Fibroblast of gingiva (primary cell): Measurements from ENCODE around the gene ARSB.
"Not testable (repeated sequence)": the region's sequence is repeated elsewhere in the genome, so short reads cannot be mapped to it uniquely, and the experiment has no call there.

Experiments
- DNase-seq: peaks from one replicate; pipeline ENCODE4 v3.0.0-alpha.2; 2011; ENCODE audit warnings: low read depth

The ARSB gene

GRCh38 chr5:78777901-78778300 lies 207.2 kb downstream of the ARSB start:
- DNase-seq, result no peak

GRCh38 chr5:78776637-78777036 lies 208.5 kb downstream of the ARSB start:
- DNase-seq, result no peak

- DNase-seq, result no peak
These were observed 211.5 kb downstream of the ARSB start for GRCh38 chr5:78773655-78774054.

- DNase-seq, result no peak
These were observed 213.6 kb downstream of the ARSB start for GRCh38 chr5:78771260-78772205.

- DNase-seq, result no peak
These were observed 216.2 kb downstream of the ARSB start for GRCh38 chr5:78768781-78769380.

- DNase-seq, result no peak
These were observed 218.7 kb downstream of the ARSB start for GRCh38 chr5:78766412-78766762.

GRCh38 chr5:78765756-78766411 lies 219.2 kb downstream of the ARSB start:
- no peak for DNase-seq

GRCh38 chr5:78765116-78765515 lies 220.0 kb downstream of the ARSB start:
- no peak for DNase-seq

- DNase-seq, result no peak
These were observed 221.4 kb downstream of the ARSB start for GRCh38 chr5:78763659-78764189.

- not testable (repeated sequence) for DNase-seq
These were observed 222.4 kb downstream of the ARSB start for GRCh38 chr5:78762743-78763142.

GRCh38 chr5:78761840-78762239 lies 223.3 kb downstream of the ARSB start:
- DNase-seq, result no peak

- no peak for DNase-seq
These were observed 224.3 kb downstream of the ARSB start for GRCh38 chr5:78760770-78761169.

GRCh38 chr5:78760366-78760765 lies 224.7 kb downstream of the ARSB start:
- DNase-seq, result no peak

- DNase-seq, result no peak
These were observed 226.8 kb downstream of the ARSB start for GRCh38 chr5:78758169-78758839.

- DNase-seq, result peak; percentile 95
These were observed 227.6 kb downstream of the ARSB start for GRCh38 chr5:78757269-78758053.

GRCh38 chr5:78756858-78757257 lies 228.3 kb downstream of the ARSB start:
- DNase-seq, result no peak

- DNase-seq, result peak; percentile 58
These were observed 229.2 kb downstream of the ARSB start for GRCh38 chr5:78755822-78756429.

- peak; percentile 52 for DNase-seq
These were observed 230.5 kb downstream of the ARSB start for GRCh38 chr5:78754655-78755054.

- DNase-seq, result peak; percentile 85
These were observed 232.0 kb downstream of the ARSB start for GRCh38 chr5:78753093-78753531.

- peak; percentile 51 for DNase-seq
These were observed 233.2 kb downstream of the ARSB start for GRCh38 chr5:78751872-78752271.

GRCh38 chr5:78750281-78750680 lies 234.8 kb downstream of the ARSB start:
- DNase-seq, result no peak
